Gastroesophageal sphincter (tissue), 4 donors: ENCODE data around the gene TAF8. TPM values are rescaled to one million over a fixed set of nuclear protein-coding genes. Genes with fewer than 3 reads are reported as not detected.

Experiments used
- ATAC-seq: fragments of 150-250 bp; one replicate; pipeline ENCODE4 v1.9.1; 2016; ENCODE audit warnings: mild to moderate bottlenecking, moderate library complexity
- H3K27ac ChIP-seq, 4 donors: fragments of 200-600 bp; sonication (generic) in 3 of 4; 1 replicate in 3 of 4; 2 replicates in 1 of 4; pipeline ENCODE4 v1.5.1; 2016 to 2019
- H3K27me3 ChIP-seq: fragments of 200-600 bp; sonication (generic); one replicate; pipeline ENCODE4 v1.5.1; 2019
- H3K36me3 ChIP-seq, 2 donors: fragments of 200-600 bp; sonication (generic); one replicate each; pipeline ENCODE4 v1.5.1; 2019; ENCODE audit warnings: control low read depth in 1 of 2
- H3K4me1 ChIP-seq, 3 donors: fragments of 200-600 bp; sonication (generic); 1 replicate in 2 of 3; 2 replicates in 1 of 3; pipeline ENCODE4 v1.5.1; 2016 to 2019; ENCODE audit warnings: control low read depth in 2 of 3
- H3K4me3 ChIP-seq, 2 donors: fragments of 200-600 bp; sonication (generic); one replicate each; pipeline ENCODE4 v1.5.1; 2019; ENCODE audit warnings: mild to moderate bottlenecking in 1 of 2, moderate library complexity in 1 of 2
- H3K9me3 ChIP-seq, 3 donors: fragments of 200-600 bp; sonication (generic); one replicate each; pipeline ENCODE4 v1.5.1; 2017 to 2019; ENCODE audit warnings: control low read depth in 2 of 3
- CTCF ChIP-seq, 4 experiments: fragments of 200-600 bp in 2 of 4; fragments of 450-650 bp in 2 of 4; sonication (generic) in 1 of 4; IDR thresholded peaks; one replicate each; pipeline ENCODE4 v1.5.1; 2017 to 2019; ENCODE audit warnings: antibody characterized with exemption in 4 of 4, mild to moderate bottlenecking in 2 of 4, moderate library complexity in 2 of 4
- EP300 ChIP-seq: sonication (generic); formaldehyde crosslinking; IDR thresholded peaks from one replicate; pipeline ENCODE4 v1.6.1; 2017; ENCODE audit warnings: antibody characterized with exemption, mild to moderate bottlenecking
- POLR2A ChIP-seq, 2 donors: fragments of 450-650 bp; IDR thresholded peaks; one replicate each; pipeline ENCODE4 v1.6.1; 2017; ENCODE audit warnings: antibody characterized with exemption in 2 of 2, mild to moderate bottlenecking in 2 of 2, moderate library complexity in 1 of 2
- POLR2AphosphoS5 ChIP-seq: sonication (generic); formaldehyde crosslinking; IDR thresholded peaks from one replicate; pipeline ENCODE4 v1.6.1; 2017; ENCODE audit warnings: antibody characterized with exemption
- WGBS, 2 donors: methylation state at CpG; one replicate each; pipeline ENCODE4 v1.1.5; 2018; ENCODE audit warnings: low coverage in 1 of 2; 5-methylcytosine and 5-hydroxymethylcytosine counted together
- total RNA-seq, 4 donors: library from RNA; depleted of rRNA; stranded (reverse); fragments of >200 nt; gene quantifications; one replicate each; pipeline ENCODE4 v1.1.0, GENCODE V29; 2016

Gene TAF8
- total RNA-seq, 4 donors from 2014 or later = 16.8 to 33.6 (median 24.2) TPM

- peaks cover 0 to 13% (median 0%) of the 10 kb centered on the region in 3 donors for H3K9me3 ChIP-seq
- TF ChIP-seq EP300 = no peak
- no peak for TF ChIP-seq CTCF (IDR thresholded peaks at IDR 0.05)
- no peak for TF ChIP-seq POLR2A (IDR thresholded peaks at IDR 0.05)
- TF ChIP-seq POLR2AphosphoS5 = no peak
- ATAC-seq = no peak
- WGBS, 2 donors = 68 to 74% methylated on average over 4 of the region's 5 CpGs
- H3K36me3 ChIP-seq = no peaks in the 10 kb centered on the region
- no peak overlapping the region for H3K27ac ChIP-seq
- peaks cover 0 to 10% (median 4%) of the 10 kb centered on the region in 3 donors for H3K4me1 ChIP-seq
- no peaks in the 10 kb centered on the region for H3K27me3 ChIP-seq
- no peak overlapping the region for H3K4me3 ChIP-seq
Observed at GRCh38 chr6:42113936-42114636, 63.8 kb downstream of the TAF8 start.

- H3K27ac ChIP-seq = peak overlapping the region in 1 of 4 donors; percentile 38
- no peak overlapping the region for H3K4me3 ChIP-seq
- ATAC-seq = no peak
- H3K36me3 ChIP-seq = no peaks in the 10 kb centered on the region
- TF ChIP-seq POLR2AphosphoS5 (no peak), CTCF (IDR thresholded peaks at IDR 0.05) (no peak), POLR2A (IDR thresholded peaks at IDR 0.05) (no peak), EP300 (no peak)
- peaks cover 0 to 10% (median 4%) of the 10 kb centered on the region in 3 donors for H3K4me1 ChIP-seq
- no peaks in the 10 kb centered on the region for H3K27me3 ChIP-seq
- no peaks in the 10 kb centered on the region for H3K9me3 ChIP-seq
- 90 to 94% methylated on average over 1 to 3 of the region's 3 CpGs for WGBS, 2 donors
Observed at GRCh38 chr6:42117843-42118161, 67.5 kb downstream of the TAF8 start.

GRCh38 chr6:42118162-42119001 lies 68.1 kb downstream of the TAF8 start:
- no peak overlapping the region for H3K4me3 ChIP-seq
- peak overlapping the region in 2 of 4 donors; percentile 12 to 38 for H3K27ac ChIP-seq
- peak; percentile 78 for ATAC-seq
- no peaks in the 10 kb centered on the region for H3K9me3 ChIP-seq
- no peaks in the 10 kb centered on the region for H3K36me3 ChIP-seq
- WGBS, 2 donors = 24 to 26% methylated on average over 2 to 3 of the region's 10 CpGs
- H3K27me3 ChIP-seq = no peaks in the 10 kb centered on the region
- TF ChIP-seq POLR2A (IDR thresholded peaks at IDR 0.05) (no peak), EP300 (no peak)
- peaks cover 0 to 10% (median 4%) of the 10 kb centered on the region in 3 donors for H3K4me1 ChIP-seq

- 78% methylated on average over 1 of the region's 8 CpGs; no CpG with 5 or more reads in 1 of the 2 donors for WGBS, 2 donors
- Histone ChIP-seq H3K27ac (no peak overlapping the region), H3K36me3 (no peaks in the 10 kb centered on the region), H3K4me1 (peaks cover 0 to 10% (median 4%) of the 10 kb centered on the region in 3 donors), H3K9me3 (no peaks in the 10 kb centered on the region), H3K27me3 (no peaks in the 10 kb centered on the region), H3K4me3 (no peak overlapping the region)
- no peak for ATAC-seq
- no peak for TF ChIP-seq EP300
- TF ChIP-seq POLR2AphosphoS5 = no peak
- no peak for TF ChIP-seq POLR2A (IDR thresholded peaks at IDR 0.05)
- no peak for TF ChIP-seq CTCF (IDR thresholded peaks at IDR 0.05)
Observed at GRCh38 chr6:42120895-42121865, 70.9 kb downstream of the TAF8 start.
